Lower lobe of right lung (tissue), 2 donors: Measurements from ENCODE around the gene ZNF385C. TPM values are rescaled to one million over a fixed set of nuclear protein-coding genes. Genes with fewer than 3 reads are reported as not detected.

Experiments
- ATAC-seq, 2 donors: fragments of 200-7000 bp; cut with Tn5 transposase; one replicate each; pipeline ENCODE4 v1.9.1; 2020 to 2022; ENCODE audit warnings: mild to moderate bottlenecking in 2 of 2, moderate library complexity in 2 of 2
- DNase-seq: peaks from one replicate; pipeline ENCODE4 v3.0.0-alpha.2; 2020
- H3K27ac ChIP-seq: fragments of 200-600 bp; one replicate; pipeline ENCODE4 v1.8.0; 2022
- H3K27me3 ChIP-seq: fragments of 200-600 bp; one replicate; pipeline ENCODE4 v1.8.0; 2022; ENCODE audit warnings: low read depth
- H3K36me3 ChIP-seq: fragments of 200-600 bp; one replicate; pipeline ENCODE4 v1.8.0; 2022; ENCODE audit warnings: mild to moderate bottlenecking
- H3K4me1 ChIP-seq: fragments of 200-600 bp; one replicate; pipeline ENCODE4 v1.8.0; 2022
- H3K4me3 ChIP-seq: fragments of 200-600 bp; one replicate; pipeline ENCODE4 v1.8.0; 2022; ENCODE audit warnings: mild to moderate bottlenecking
- H3K9me3 ChIP-seq: fragments of 200-600 bp; one replicate; pipeline ENCODE4 v1.8.0; 2022
- intact Hi-C: fragments of 100-400 bp; cut with DNase I; formaldehyde crosslinking; loops from one replicate; pipeline ENCODE4 v1.11.0; 2022
- total RNA-seq: library from RNA; stranded (reverse); fragmentation: NEBNext Ultra II Directional; extraction: Animal tissue kit (Norgen Biotek cat#: 25700); gene quantifications from one replicate; pipeline ENCODE4 v1.2.1, GENCODE V29; 2021
- TF ChIP-seq, protein P1 (sequence below): fragments of 200-600 bp; IDR thresholded peaks from one replicate; pipeline ENCODE4 v1.8.0; 2022; ENCODE audit warnings: antibody characterized with exemption, mild to moderate bottlenecking
- donor health status: DM: no; HTN: yes; CAD: no; lungs with severe emphysema.

ZNF385C gene
- total RNA-seq, 1 donor from 2014 or later = 1.2 TPM

DNA sequence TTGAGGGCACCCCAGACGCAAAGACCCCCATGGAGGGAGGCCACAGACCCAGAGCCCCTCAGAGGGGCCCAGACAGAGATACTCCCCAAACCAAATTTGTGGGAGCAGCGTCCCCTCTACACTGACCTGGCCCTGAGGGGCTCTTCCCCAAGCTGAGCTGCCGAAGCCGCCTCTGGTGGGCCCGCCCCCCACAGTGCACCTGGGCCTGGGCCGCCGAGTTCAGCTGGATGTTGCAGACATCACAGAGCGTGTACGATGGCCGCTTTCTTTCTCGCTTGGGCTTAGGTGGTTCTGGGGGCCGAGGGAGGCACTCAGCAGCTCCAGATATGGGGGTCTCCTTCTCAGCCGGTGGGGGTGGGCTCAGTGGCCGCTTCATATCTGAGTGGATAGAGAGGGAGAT lies 35.6 kb downstream of the ZNF385C start:
- H3K27me3 ChIP-seq = no peaks in the 10 kb centered on the region
- no peak overlapping the region for H3K27ac ChIP-seq
- DNase-seq (no peak), ATAC-seq (no peak)
- no peaks in the 10 kb centered on the region for H3K36me3 ChIP-seq
- intact Hi-C loops = no loop called here
- H3K4me1 ChIP-seq = peaks cover 6% of the 10 kb centered on the region
- no peaks in the 10 kb centered on the region for H3K9me3 ChIP-seq
- TF ChIP-seq, protein P1, sequence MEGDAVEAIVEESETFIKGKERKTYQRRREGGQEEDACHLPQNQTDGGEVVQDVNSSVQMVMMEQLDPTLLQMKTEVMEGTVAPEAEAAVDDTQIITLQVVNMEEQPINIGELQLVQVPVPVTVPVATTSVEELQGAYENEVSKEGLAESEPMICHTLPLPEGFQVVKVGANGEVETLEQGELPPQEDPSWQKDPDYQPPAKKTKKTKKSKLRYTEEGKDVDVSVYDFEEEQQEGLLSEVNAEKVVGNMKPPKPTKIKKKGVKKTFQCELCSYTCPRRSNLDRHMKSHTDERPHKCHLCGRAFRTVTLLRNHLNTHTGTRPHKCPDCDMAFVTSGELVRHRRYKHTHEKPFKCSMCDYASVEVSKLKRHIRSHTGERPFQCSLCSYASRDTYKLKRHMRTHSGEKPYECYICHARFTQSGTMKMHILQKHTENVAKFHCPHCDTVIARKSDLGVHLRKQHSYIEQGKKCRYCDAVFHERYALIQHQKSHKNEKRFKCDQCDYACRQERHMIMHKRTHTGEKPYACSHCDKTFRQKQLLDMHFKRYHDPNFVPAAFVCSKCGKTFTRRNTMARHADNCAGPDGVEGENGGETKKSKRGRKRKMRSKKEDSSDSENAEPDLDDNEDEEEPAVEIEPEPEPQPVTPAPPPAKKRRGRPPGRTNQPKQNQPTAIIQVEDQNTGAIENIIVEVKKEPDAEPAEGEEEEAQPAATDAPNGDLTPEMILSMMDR = no peak
- no peak overlapping the region for H3K4me3 ChIP-seq

DNA sequence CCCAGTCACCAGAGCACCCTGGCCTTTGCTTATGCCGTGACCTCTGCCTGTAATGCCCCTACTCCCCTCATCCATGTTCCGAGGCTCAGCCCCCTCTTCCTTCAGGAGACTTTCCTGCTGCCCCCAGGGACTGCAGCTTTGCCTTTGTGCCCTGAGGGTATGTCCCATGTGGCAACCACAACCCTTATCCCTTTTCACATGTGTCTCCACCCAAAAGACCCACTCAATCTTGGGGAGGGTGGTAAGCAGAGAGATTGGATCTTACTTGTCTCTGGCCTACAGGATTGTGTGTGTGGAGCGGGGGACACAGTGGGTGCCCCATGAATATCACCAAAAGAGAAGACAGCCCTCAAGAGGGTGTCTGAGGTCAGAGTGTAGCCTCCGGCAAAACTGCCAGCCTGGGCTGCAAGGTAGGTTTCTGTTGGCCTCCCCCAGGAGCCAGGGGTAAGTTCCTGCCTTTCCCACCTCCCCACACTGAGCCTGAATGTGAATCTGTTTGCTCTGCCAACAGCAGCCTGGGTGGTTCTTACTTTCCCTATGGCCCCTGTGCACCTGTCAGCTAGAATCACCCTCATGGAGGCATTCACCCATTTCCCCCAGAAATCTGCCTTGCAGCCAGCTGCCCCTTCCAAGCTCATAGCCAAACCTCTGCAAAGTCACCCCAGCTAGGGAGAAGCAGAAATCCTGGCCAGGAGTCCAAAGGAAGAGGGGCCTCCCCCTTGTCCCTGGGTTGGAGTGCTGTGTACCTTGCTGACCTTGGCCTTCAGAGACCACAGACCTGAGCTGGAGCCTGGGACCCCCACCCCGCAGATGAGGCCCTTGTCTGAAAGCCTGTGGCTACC lies 36.4 kb downstream of the ZNF385C start:
- Histone ChIP-seq H3K27ac (no peak overlapping the region), H3K4me1 (peaks cover 6% of the 10 kb centered on the region), H3K36me3 (no peaks in the 10 kb centered on the region), H3K4me3 (no peak overlapping the region), H3K9me3 (no peaks in the 10 kb centered on the region), H3K27me3 (no peaks in the 10 kb centered on the region)
- ATAC-seq (no peak), DNase-seq (no peak)
- intact Hi-C loops = no loop called here
- TF ChIP-seq, protein P1 = no peak

DNA sequence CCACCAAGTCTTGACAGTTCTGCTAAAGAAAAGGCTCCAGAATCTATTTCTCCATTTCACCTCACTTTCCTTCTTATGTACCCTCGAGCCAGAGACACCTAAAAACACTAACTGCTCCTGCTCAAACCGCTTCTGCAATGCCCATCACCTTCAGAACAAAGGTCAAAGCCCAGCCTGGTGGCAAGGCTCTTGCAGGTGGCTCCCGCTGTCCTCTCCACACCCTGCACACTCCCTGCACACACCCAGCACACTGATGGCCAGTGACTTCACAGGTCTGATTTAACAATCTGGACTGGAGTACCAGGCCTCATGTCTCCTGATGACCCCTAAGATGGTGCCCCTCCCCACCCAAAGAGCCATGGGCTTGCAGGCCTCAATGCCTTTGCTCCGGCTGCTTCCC lies 38.0 kb downstream of the ZNF385C start:
- intact Hi-C loops = no loop called here
- Histone ChIP-seq H3K36me3 (no peaks in the 10 kb centered on the region), H3K4me1 (peaks cover 6% of the 10 kb centered on the region), H3K4me3 (no peak overlapping the region), H3K27me3 (no peaks in the 10 kb centered on the region), H3K27ac (no peak overlapping the region), H3K9me3 (no peaks in the 10 kb centered on the region)
- TF ChIP-seq, protein P1 = no peak
- no peak for DNase-seq
- no peak for ATAC-seq

DNA sequence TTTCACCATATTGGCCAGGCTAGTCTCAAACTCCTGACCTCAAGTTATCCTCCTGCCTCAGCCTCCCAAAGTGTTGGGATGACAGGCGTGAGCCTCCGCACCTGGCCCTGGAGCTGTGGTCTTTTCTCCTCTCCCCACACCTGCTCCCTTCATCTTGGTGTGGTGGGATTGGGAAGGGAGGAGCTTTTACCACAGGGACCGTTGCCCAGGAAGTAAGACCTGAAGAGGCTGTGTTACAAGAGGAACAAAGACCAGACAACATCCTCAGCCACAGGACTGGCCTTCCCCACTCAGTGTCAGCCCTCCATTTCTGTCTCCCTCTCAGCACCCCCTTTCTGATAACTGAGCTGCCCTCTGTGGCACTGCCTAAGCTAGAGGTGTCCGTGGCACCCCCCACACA lies 38.5 kb downstream of the ZNF385C start:
- ATAC-seq = no peak
- Histone ChIP-seq H3K36me3 (no peaks in the 10 kb centered on the region), H3K27me3 (no peaks in the 10 kb centered on the region), H3K9me3 (no peaks in the 10 kb centered on the region), H3K27ac (no peak overlapping the region), H3K4me1 (peaks cover 6% of the 10 kb centered on the region), H3K4me3 (no peak overlapping the region)
- intact Hi-C loops = no loop called here
- TF ChIP-seq, protein P1 = no peak
- no peak for DNase-seq

DNA sequence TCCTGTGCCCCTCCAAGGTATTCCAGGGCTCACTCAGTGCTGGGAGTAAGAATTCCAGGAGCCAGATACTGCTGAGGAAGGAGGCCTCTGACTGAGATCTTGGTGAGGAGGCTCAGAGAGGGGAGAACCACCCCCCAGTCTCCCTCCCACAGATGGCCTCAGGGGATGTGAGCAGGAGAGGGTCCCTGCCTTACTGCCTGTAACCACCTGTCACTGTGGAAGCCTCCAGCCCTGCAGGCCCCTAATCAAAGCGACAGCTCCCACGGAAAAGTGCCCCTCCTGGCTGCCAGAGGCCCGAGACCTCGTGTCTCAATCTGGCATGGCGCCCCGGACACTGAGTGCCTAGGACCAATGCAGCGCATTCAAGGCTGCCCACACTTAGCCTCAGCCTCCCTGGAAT lies 40.2 kb downstream of the ZNF385C start:
- H3K36me3 ChIP-seq = no peaks in the 10 kb centered on the region
- ATAC-seq = no peak

More for the DNA sequence above, 40.2 kb downstream of the ZNF385C start:
- Histone ChIP-seq H3K9me3 (no peaks in the 10 kb centered on the region), H3K27me3 (peaks cover 5% of the 10 kb centered on the region), H3K4me3 (no peak overlapping the region), H3K4me1 (no peaks in the 10 kb centered on the region), H3K27ac (no peak overlapping the region)
- TF ChIP-seq, protein P1 = no peak
- intact Hi-C loops = no loop called here
- DNase-seq = no peak
